ENCODE measurements around the gene SLC35B2. TPM values are rescaled to one million over a fixed set of nuclear protein-coding genes. Genes with fewer than 3 reads are reported as not detected.

SLC35B2 gene
- total and polyA plus RNA-seq, 9 of the 15 experiments (the other 6 are each of a cell fraction or from before 2014, with no cell fraction given) = 14.5 to 59.1 (median 47.1) TPM

- Histone ChIP-seq H2AFZ (ENCODE audit: low read depth, low read length) (no peak overlapping the region), H3K4me2 (ENCODE audit: insufficient read depth, low read length) (peak overlapping the region; percentile 46), H3K9ac (ENCODE audit: insufficient read depth in 1 of 2, low read depth in 2 of 2, low read length in 2 of 2) (peak overlapping the region in 1 of 2 experiments; percentile 84; a peak in 2 of 4 replicates), H4K20me1 (replicated peaks; ENCODE audit: control insufficient read depth, insufficient read depth, low read length) (peaks cover 10% of the 10 kb centered on the region; the same call in 1 of the 2 replicates), H3K9me3 (replicated peaks; ENCODE audit: control insufficient read depth, insufficient read depth, low read depth, low read length) (no peaks in the 10 kb centered on the region), H3K4me1 (replicated peaks in 1 of 2; ENCODE audit: control insufficient read depth in 2 of 2, insufficient read depth in 2 of 2, low read length in 2 of 2) (peaks cover 0 to 16% of the 10 kb centered on the region in 2 experiments; a peak in 4 of 5 replicates), H3K36me3 (ENCODE audit: control insufficient read depth, insufficient read depth, low read length) (peaks cover 23% of the 10 kb centered on the region; the same call in 2 of the 3 replicates), H3K27ac (ENCODE audit: extremely low read depth, low read depth, low read length) (no peak overlapping the region), H3K79me2 (ENCODE audit: control insufficient read depth, insufficient read depth, low read length) (no peaks in the 10 kb centered on the region), H3K4me3 (peak overlapping the region; percentile 36), H3K27me3 (ENCODE audit: control insufficient read depth in 2 of 2, insufficient read depth in 2 of 2, low read length in 2 of 2) (peaks cover 34 to 40% of the 10 kb centered on the region in 2 experiments; a peak in 4 of 5 replicates), H3K9me1 (ENCODE audit: control insufficient read depth, insufficient read depth, low read length) (no peaks in the 10 kb centered on the region)
- no TSS peak for BruUV-seq (replicated peaks)
- FAIRE-seq (no peak), DNase-seq (ENCODE audit: extremely low read depth in 1 of 4, low spot score in 3 of 4) (peak; percentile 53 to 79 (median 70)), ATAC-seq (peak; percentile 85)
- 5% methylated on average over 83 of the region's 86 CpGs for WGBS (ENCODE audit: insufficient coverage, low coverage, missing lambda C conversion rate)
- ChIA-PET CTCF (ENCODE audit: low intra/inter-chr PET ratio) (no interaction called here), POLR2A (interaction anchor here (0.5 to 8.7 kb wide), 7 partner anchors 9 to 115 kb away, joined by 3 to 116 read pairs (median 3); partner anchors contain the start of gene AARS2)
- in situ Hi-C loops (cut with MboI) (no loop called here), intact Hi-C loops (cut with micrococcal nuclease) (no loop called here)
- 0 out of 2 replicates have a peak, but pooled peaks have one; percentile 50 for TF ChIP-seq MYNN (IDR thresholded peaks at IDR 0.05)
- no peak for TF ChIP-seq MYNN (CRISPR knock-in tag; IDR thresholded peaks at IDR 0.05)
- TF ChIP-seq CTBP1 (IDR thresholded peaks at IDR 0.05; ENCODE audit: borderline replicate concordance) = 0 out of 2 replicates have a peak, but pooled peaks have one; percentile 16
- peak; percentile 45 to 96 for TF ChIP-seq E2F6 (IDR thresholded peaks at IDR 0.05; ENCODE audit: borderline replicate concordance in 1 of 2, extremely low read depth in 1 of 2, insufficient read depth in 1 of 2, insufficient read length in 1 of 2, low read depth in 1 of 2, low read length in 1 of 2, poor library complexity in 1 of 2, severe bottlenecking in 1 of 2)
- 0 out of 2 replicates have a peak, but pooled peaks have one; percentile 46 for TF ChIP-seq MXI1 (IDR thresholded peaks at IDR 0.05; ENCODE audit: low read depth, low read length)
- peak; percentile 24 for TF ChIP-seq FIP1L1 (IDR thresholded peaks at IDR 0.05; ENCODE audit: low read depth, low read length, poor library complexity, severe bottlenecking)
- TF ChIP-seq MYC (IDR thresholded peaks at IDR 0.05; ENCODE audit: low read depth, low read length) = peak; percentile 16; the same call in 1 of the 2 replicates
- no peak for TF ChIP-seq MYC (CRISPR knock-in tag; IDR thresholded peaks at IDR 0.05; ENCODE audit: borderline replicate concordance, low read depth)
- TF ChIP-seq MTA1 (IDR thresholded peaks at IDR 0.05; ENCODE audit: borderline replicate concordance) = peak; percentile 68; the same call in 1 of the 2 replicates
- no peak for TF ChIP-seq FOXM1 (IDR thresholded peaks at IDR 0.05; ENCODE audit: low read depth)
- peak; percentile 27; the same call in 1 of the 2 replicates for TF ChIP-seq FOXM1 (CRISPR knock-in tag; IDR thresholded peaks at IDR 0.05; ENCODE audit: low read depth)
- TF ChIP-seq CXXC5 (CRISPR knock-in tag; IDR thresholded peaks at IDR 0.05) = peak; percentile 67
- TF ChIP-seq NONO (IDR thresholded peaks at IDR 0.05; ENCODE audit: low read depth in 2 of 2, low read length in 1 of 2) = 0 out of 4 replicates have a peak, but pooled peaks of 1 of the 2 experiments have one; percentile 31
- peak; percentile 75; the same call in 1 of the 2 replicates for TF ChIP-seq RFX1 (IDR thresholded peaks at IDR 0.05)
- TF ChIP-seq, protein P1, sequence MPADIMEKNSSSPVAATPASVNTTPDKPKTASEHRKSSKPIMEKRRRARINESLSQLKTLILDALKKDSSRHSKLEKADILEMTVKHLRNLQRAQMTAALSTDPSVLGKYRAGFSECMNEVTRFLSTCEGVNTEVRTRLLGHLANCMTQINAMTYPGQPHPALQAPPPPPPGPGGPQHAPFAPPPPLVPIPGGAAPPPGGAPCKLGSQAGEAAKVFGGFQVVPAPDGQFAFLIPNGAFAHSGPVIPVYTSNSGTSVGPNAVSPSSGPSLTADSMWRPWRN (IDR thresholded peaks at IDR 0.05; ENCODE audit: low read depth) = no peak
- TF ChIP-seq POLR2A (conservative IDR thresholded peaks at IDR 0.05) = peak; percentile 25; the same call in 1 of the 2 replicates
- peak; percentile 58 for TF ChIP-seq POLR2B (IDR thresholded peaks at IDR 0.05; ENCODE audit: low read depth, partially characterized antibody)
- TF ChIP-seq TBL1XR1 (IDR thresholded peaks at IDR 0.05; ENCODE audit: low read length in 2 of 2) = no peak
- peak in 1 of 2 experiments; percentile 50; a peak in 1 of 4 replicates for TF ChIP-seq MAZ (CRISPR knock-in tag; conservative IDR thresholded peaks at IDR 0.05 in 1 of 2, IDR thresholded peaks at IDR 0.05 in 1 of 2)
Measured at GRCh38 chr6:44297063-44298038, 40.0 kb upstream of the SLC35B2 start.

Data from K562 (cell line).